ENCODE data around the gene OR5K3.

GRCh38 chr3:98360681-98361080 lies 29.8 kb upstream of the OR5K3 start:
- TF ChIP-seq EP300 (IDR thresholded peaks at IDR 0.05; ENCODE audit: borderline replicate concordance) (no peak), MAX (IDR thresholded peaks at IDR 0.05) (no peak), CEBPB (IDR thresholded peaks at IDR 0.05) (no peak), FOXM1 (IDR thresholded peaks at IDR 0.05; ENCODE audit: borderline replicate concordance, low read depth) (no peak)
